NB4 (cell line): Measurements from ENCODE around the gene ARL6IP5.

Experiments
- DNase-seq: peaks from one replicate; pipeline ENCODE4 v3.0.0; 2010; ENCODE audit warnings: low read depth
- H3K4me3 ChIP-seq: one replicate; pipeline ENCODE4 v1.5.1; 2011; ENCODE audit warnings: mild to moderate bottlenecking, low read depth, low read length, moderate library complexity
- CTCF ChIP-seq: IDR thresholded peaks from one replicate; pipeline ENCODE4 v1.5.1; 2012; ENCODE audit warnings: low read depth, low read length
- MYC ChIP-seq: IDR thresholded peaks from 2 replicates; pipeline ENCODE4 v1.6.1; 2011; ENCODE audit warnings: low read depth, low read length
- POLR2A ChIP-seq: IDR thresholded peaks from 2 replicates; pipeline ENCODE4 v1.6.1; 2011; ENCODE audit warnings: mild to moderate bottlenecking; ENCODE audit not compliant: insufficient read length; ENCODE audit errors: extremely low read depth
- TF ChIP-seq, protein P1 (sequence below): IDR thresholded peaks from 2 replicates; pipeline ENCODE4 v1.6.1; 2011; ENCODE audit warnings: low read depth, low read length

ARL6IP5 gene

DNA sequence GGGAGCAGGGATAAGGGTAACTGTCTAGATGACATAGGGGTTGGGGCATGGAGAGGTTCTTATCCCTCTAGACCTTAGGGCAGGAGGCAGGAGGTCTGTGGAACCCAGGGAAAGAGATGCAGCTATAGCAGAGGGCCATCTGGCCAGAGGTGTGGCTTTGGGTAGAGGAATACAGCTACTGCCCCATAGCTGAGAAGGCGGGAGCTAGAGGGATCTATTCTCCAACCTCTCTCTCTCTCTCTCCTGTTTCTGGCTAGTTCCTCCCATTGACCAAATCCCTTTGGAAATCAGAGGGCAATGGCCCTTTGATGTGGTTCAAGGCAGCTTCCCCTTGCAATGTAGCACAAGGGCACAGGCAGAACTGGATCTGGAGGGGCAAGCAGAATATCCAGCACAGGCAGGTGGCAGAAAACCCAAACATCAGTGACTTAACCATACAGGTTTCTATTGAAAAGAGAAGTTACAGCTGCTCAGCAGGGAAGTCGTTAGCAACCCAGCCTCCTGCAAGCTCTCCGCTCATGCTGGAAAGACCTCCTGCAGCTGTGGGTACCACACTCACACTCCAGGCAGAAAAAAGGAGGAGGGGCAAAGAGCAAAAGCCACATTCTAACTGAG lies 60.0 kb downstream of the ARL6IP5 start:
- peak; percentile 28 for DNase-seq
- H3K4me3 ChIP-seq, result no peak overlapping the region
- TF ChIP-seq CTCF (no peak), POLR2A (no peak), MYC (no peak)
- TF ChIP-seq, protein P1, sequence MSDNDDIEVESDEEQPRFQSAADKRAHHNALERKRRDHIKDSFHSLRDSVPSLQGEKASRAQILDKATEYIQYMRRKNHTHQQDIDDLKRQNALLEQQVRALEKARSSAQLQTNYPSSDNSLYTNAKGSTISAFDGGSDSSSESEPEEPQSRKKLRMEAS, result no peak

DNA sequence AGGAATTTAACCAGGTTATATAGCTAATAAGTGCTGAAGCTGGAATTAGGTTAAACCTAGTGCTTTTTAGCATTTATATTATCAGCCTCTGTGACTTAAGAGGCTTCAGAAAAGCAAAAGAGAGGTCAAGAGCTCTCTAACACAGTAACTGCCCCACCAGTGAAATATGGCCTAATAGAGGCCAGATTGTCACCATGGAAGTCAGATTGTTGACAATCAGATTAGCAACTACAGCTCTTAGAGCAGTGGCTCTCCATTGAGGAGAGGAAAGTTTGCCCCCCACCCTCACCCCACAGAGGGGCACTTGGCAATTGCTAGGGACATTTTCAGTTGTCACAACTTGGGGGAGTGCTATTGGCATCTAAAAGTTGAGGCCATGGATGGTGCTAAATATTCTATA lies 61.0 kb downstream of the ARL6IP5 start:
- TF ChIP-seq MYC (no peak), CTCF (no peak), POLR2A (no peak)
- TF ChIP-seq, protein P1, result no peak
- DNase-seq, result no peak
- no peak overlapping the region for H3K4me3 ChIP-seq

DNA sequence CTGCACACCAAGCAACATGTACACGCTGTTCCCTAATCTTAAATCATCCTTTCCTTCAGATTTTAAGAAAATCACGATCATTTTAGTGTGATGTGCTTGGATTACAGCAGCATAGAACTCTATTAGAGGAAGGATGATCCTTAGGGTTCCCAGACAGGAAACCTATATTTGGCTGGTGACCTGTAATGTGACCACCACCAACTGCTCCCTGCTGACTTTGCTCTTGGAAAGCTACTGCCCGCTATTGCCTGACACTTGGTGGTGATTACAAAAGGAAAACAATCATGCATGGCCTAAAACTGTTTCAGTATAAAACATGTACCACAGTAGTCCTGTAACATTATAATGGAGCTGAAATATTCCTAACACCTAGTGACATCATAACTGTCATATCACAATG lies 64.8 kb downstream of the ARL6IP5 start:
- DNase-seq, result no peak
- no peak overlapping the region for H3K4me3 ChIP-seq
- no peak for TF ChIP-seq MYC
- TF ChIP-seq CTCF, result no peak
- TF ChIP-seq POLR2A, result no peak
- TF ChIP-seq, protein P1, result no peak
